Measurements from ENCODE around the gene RFX2. TPM values are rescaled to one million over a fixed set of nuclear protein-coding genes. Genes with fewer than 3 reads are reported as not detected.
"Not testable (repeated sequence)": the region's sequence is repeated elsewhere in the genome, so short reads cannot be mapped to it uniquely, and the experiment has no call there.

Gene RFX2
- total RNA-seq, 2 donors from 2014 or later: 6.6 to 11.0 TPM

DNA sequence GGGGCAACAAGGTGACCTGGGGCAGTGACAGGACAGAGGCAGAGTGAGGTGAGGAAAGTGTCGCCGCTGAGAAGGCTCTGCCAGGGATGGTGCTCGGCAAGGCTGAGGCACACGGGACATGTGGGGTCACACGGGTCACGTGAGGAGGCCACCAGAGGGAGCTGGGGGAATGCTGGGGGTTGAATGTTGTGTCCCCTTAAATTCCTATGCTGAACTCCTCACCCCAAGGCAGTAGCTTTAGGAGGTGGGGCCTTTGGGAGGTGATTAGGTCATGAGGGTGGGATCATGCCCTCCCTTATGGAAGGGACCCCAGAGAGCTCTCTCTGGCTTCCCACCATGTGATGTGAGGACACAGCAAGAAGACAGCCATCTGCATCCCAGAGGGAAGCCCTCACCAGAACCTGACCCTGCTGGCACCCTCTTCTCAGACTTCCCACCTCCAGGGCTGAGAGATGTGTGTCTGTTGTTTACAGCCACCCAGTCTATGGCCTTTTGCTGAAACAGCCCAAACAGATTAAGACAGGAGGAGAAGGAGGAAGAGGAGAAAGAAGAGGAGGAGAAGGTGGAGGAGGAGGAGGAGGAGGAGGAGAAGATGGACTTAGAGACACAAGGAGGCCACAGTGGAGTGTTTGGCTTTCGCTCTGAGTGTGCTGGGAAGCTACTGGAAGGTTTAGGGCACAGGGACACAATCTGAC lies 35.4 kb downstream of the RFX2 start:
- Histone ChIP-seq H3K27ac (ENCODE audit: low read depth, low read length) (no peak overlapping the region), H3K4me3 (ENCODE audit: low read length) (no peak overlapping the region), H3K9me3 (ENCODE audit: control insufficient read depth, low read length) (no peaks in the 10 kb centered on the region), H3K27me3 (ENCODE audit: control insufficient read depth, insufficient read depth, low read length, poor library complexity, severe bottlenecking) (no peaks in the 10 kb centered on the region), H3K36me3 (ENCODE audit: control insufficient read depth, insufficient read depth, low read length) (no peaks in the 10 kb centered on the region), H3K9ac (ENCODE audit: extremely low read depth, low read length, poor library complexity, severe bottlenecking) (no peak overlapping the region), H3K4me1 (ENCODE audit: control insufficient read depth, insufficient read depth, low read length) (no peaks in the 10 kb centered on the region)
- no peaks in the 10 kb centered on the region for H3K9me3 Mint-ChIP-seq
- no peak overlapping the region for H3K4me3 Mint-ChIP-seq
- no peaks in the 10 kb centered on the region for H3K36me3 Mint-ChIP-seq (ENCODE audit: low read depth)
- TF ChIP-seq, protein P1, sequence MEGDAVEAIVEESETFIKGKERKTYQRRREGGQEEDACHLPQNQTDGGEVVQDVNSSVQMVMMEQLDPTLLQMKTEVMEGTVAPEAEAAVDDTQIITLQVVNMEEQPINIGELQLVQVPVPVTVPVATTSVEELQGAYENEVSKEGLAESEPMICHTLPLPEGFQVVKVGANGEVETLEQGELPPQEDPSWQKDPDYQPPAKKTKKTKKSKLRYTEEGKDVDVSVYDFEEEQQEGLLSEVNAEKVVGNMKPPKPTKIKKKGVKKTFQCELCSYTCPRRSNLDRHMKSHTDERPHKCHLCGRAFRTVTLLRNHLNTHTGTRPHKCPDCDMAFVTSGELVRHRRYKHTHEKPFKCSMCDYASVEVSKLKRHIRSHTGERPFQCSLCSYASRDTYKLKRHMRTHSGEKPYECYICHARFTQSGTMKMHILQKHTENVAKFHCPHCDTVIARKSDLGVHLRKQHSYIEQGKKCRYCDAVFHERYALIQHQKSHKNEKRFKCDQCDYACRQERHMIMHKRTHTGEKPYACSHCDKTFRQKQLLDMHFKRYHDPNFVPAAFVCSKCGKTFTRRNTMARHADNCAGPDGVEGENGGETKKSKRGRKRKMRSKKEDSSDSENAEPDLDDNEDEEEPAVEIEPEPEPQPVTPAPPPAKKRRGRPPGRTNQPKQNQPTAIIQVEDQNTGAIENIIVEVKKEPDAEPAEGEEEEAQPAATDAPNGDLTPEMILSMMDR (conservative IDR thresholded peaks at IDR 0.05): peak; percentile 22
- DNase-seq: no peak
- no peaks in the 10 kb centered on the region for H3K4me1 Mint-ChIP-seq
- peaks cover 7% of the 10 kb centered on the region for H3K27me3 Mint-ChIP-seq (ENCODE audit: insufficient read depth)
- 89 to 91% methylated on average over 6 to 7 of the region's 7 CpGs for WGBS, 2 experiments (ENCODE audit: insufficient coverage in 1 of 2, insufficient read length in 1 of 2)
- H3K27ac Mint-ChIP-seq: no peak overlapping the region

DNA sequence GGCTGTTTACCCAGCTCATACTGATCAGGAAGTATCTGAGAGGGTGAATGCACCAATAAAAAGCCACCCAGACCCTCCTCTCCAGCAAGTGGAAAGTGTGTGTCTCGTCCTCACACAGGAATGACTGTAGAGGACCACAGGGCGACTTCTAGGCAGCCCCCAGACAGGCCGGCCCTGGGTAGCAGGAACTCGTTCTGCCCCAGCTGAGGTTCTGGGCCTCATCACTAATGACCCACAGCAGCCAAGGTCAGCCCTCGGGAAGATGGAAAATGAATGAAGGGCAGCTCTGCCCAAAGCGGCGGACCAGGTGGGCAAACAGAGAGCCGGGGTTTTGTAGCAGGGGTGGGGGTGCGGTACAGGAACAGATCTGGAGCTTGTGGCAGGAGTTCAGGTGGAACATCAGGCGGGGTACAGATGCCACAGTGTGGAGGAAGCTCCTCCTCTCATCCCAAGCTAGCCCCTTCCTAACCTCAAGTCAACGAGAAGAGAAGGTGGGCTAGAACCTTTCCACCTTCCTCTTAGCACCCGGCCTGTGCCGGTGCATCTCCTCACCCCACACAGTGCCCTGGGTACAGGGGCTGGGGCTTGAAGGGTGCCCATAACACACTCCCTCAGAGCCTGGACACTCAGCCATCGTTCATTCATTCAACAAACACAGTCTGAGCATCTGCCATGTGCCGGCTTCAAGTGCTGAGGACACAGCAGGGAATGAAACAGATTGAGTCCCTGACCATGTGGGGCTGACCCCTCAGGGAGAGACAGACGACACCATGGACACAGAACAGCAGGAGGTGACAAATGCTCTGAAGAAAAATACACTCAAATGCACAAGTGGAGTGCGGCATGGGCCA lies 36.2 kb downstream of the RFX2 start:
- peaks cover 3% of the 10 kb centered on the region for H3K9me3 Mint-ChIP-seq
- H3K27ac ChIP-seq (ENCODE audit: low read depth, low read length): no peak overlapping the region
- peaks cover 9% of the 10 kb centered on the region for H3K27me3 Mint-ChIP-seq (ENCODE audit: insufficient read depth)
- no peak overlapping the region for H3K4me3 ChIP-seq (ENCODE audit: low read length)
- 90% methylated on average over 9 to 17 of the region's 17 CpGs for WGBS, 2 experiments (ENCODE audit: insufficient coverage in 1 of 2, insufficient read length in 1 of 2)
- no peaks in the 10 kb centered on the region for H3K9me3 ChIP-seq (ENCODE audit: control insufficient read depth, low read length)
- H3K27ac Mint-ChIP-seq: no peak overlapping the region
- DNase-seq: no peak
- no peaks in the 10 kb centered on the region for H3K36me3 Mint-ChIP-seq (ENCODE audit: low read depth)
- H3K27me3 ChIP-seq (ENCODE audit: control insufficient read depth, insufficient read depth, low read length, poor library complexity, severe bottlenecking): no peaks in the 10 kb centered on the region
- no peak overlapping the region for H3K4me3 Mint-ChIP-seq
- TF ChIP-seq, protein P1 (conservative IDR thresholded peaks at IDR 0.05): no peak
- no peak overlapping the region for H3K9ac ChIP-seq (ENCODE audit: extremely low read depth, low read length, poor library complexity, severe bottlenecking)
- H3K36me3 ChIP-seq (ENCODE audit: control insufficient read depth, insufficient read depth, low read length): no peaks in the 10 kb centered on the region
- no peaks in the 10 kb centered on the region for H3K4me1 ChIP-seq (ENCODE audit: control insufficient read depth, insufficient read depth, low read length)
- no peaks in the 10 kb centered on the region for H3K4me1 Mint-ChIP-seq

DNA sequence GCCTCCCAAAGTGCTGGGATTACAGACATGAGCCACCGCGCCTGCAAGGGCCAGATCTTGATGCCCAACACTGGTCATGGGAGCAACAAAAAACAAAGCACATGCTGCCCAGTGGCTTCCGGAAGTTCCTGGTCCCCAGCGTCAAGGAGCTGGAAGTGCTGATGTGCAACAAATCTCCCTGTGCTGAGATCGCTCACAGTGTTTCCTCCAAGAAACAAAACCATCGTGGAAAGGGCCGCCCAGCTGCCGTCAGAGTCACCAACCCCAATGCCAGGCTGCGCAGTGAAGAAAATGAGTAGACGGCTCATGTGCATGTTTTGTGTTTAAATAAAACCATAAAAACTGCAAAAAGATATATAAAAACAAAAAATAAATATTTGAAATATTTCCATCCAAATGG lies 37.1 kb downstream of the RFX2 start:
- H3K27ac Mint-ChIP-seq; H3K9ac ChIP-seq (ENCODE audit: extremely low read depth, low read length, poor library complexity, severe bottlenecking); H3K9me3 Mint-ChIP-seq; H3K4me3 ChIP-seq (ENCODE audit: low read length); H3K4me3 Mint-ChIP-seq; H3K27ac ChIP-seq (ENCODE audit: low read depth, low read length); DNase-seq; H3K36me3 Mint-ChIP-seq (ENCODE audit: low read depth); H3K27me3 ChIP-seq (ENCODE audit: control insufficient read depth, insufficient read depth, low read length, poor library complexity, severe bottlenecking); H3K9me3 ChIP-seq (ENCODE audit: control insufficient read depth, low read length); H3K4me1 ChIP-seq (ENCODE audit: control insufficient read depth, insufficient read depth, low read length); H3K4me1 Mint-ChIP-seq; H3K36me3 ChIP-seq (ENCODE audit: control insufficient read depth, insufficient read depth, low read length): not testable (repeated sequence)
- peaks cover 11% of the 10 kb centered on the region for H3K27me3 Mint-ChIP-seq (ENCODE audit: insufficient read depth)
- 80 to 94% methylated on average over 1 to 10 of the region's 10 CpGs for WGBS, 2 experiments (ENCODE audit: insufficient coverage in 1 of 2, insufficient read length in 1 of 2)

Data from endodermal cell (in vitro differentiated cells).